ENCODE measurements around the gene MCHR2. TPM values are rescaled to one million over a fixed set of nuclear protein-coding genes. Genes with fewer than 3 reads are reported as not detected.

Gene MCHR2
- total RNA-seq, 2 experiments from 2014 or later, result not detected

DNA sequence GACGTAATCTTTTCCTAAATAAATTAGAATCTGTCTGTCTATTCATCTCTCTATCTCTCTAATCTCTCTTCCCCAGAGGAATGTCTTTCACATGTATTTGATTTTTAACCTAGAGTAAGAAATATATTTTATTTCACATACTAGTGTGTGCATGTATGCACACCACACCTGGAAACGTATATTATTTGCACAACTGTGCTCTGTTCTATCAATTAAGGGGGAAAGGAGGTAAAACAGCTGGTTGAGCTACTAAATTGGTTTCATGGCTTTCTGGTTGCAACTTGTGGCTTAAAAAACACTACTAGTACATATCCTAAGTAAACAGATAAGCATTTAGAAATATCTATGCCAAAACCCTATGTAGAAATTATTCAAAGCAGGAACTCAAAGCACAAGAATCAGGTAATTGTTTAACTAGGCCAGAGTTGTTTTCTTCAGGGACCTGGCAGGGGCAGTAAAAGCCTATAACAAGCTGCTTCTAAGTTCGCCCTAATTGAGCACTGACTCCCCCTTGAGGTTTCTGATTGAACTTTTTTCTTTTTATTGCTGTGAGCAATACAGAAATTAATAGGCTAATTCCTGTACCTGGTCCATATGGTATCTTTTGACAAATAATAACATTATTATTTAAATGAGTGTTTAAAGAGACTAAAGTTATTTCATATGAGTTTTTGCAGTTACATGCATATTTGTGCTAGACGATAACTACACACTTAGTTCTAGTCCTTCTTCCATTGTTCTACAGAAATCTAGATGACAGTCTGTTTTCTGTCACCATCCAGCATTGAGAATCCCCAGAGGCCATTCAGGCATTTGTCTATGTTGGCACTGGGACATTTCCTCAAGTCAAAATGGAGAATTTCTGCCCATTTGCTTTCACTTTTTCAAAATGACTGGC is 88.6 kb downstream of the MCHR2 start:
- H3K9me3 ChIP-seq (ENCODE audit: control insufficient read depth in 1 of 2, insufficient read depth in 1 of 2, low read length in 2 of 2), result no peaks in the 10 kb centered on the region
- Mint-ChIP-seq H3K27ac (no peak overlapping the region), H3K36me3 (ENCODE audit: low read depth) (no peaks in the 10 kb centered on the region), H3K27me3 (peaks cover 19% of the 10 kb centered on the region), H3K9me3 (no peaks in the 10 kb centered on the region), H3K4me1 (ENCODE audit: low read depth) (no peaks in the 10 kb centered on the region), H3K4me3 (no peak overlapping the region)
- no peaks in the 10 kb centered on the region for H3K4me1 ChIP-seq (ENCODE audit: insufficient read depth, low read length)
- DNase-seq, result peak in 4 of 14 experiments; percentile 3 to 33 (median 23)
- H3K27me3 ChIP-seq (ENCODE audit: control insufficient read depth in 1 of 2, insufficient read depth in 2 of 2, low read length in 2 of 2), result no peaks in the 10 kb centered on the region
- TF ChIP-seq, protein P1, sequence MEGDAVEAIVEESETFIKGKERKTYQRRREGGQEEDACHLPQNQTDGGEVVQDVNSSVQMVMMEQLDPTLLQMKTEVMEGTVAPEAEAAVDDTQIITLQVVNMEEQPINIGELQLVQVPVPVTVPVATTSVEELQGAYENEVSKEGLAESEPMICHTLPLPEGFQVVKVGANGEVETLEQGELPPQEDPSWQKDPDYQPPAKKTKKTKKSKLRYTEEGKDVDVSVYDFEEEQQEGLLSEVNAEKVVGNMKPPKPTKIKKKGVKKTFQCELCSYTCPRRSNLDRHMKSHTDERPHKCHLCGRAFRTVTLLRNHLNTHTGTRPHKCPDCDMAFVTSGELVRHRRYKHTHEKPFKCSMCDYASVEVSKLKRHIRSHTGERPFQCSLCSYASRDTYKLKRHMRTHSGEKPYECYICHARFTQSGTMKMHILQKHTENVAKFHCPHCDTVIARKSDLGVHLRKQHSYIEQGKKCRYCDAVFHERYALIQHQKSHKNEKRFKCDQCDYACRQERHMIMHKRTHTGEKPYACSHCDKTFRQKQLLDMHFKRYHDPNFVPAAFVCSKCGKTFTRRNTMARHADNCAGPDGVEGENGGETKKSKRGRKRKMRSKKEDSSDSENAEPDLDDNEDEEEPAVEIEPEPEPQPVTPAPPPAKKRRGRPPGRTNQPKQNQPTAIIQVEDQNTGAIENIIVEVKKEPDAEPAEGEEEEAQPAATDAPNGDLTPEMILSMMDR (IDR thresholded peaks at IDR 0.05), result no peak
- intact Hi-C loops (cut with DNase I, micrococcal nuclease), result no loop called here
- ChIA-PET CTCF (no interaction called here), POLR2A (no interaction called here)
- H3K4me3 ChIP-seq (ENCODE audit: low read length), result no peak overlapping the region
- no peak for ATAC-seq (ENCODE audit: poor library complexity)
- H3K36me3 ChIP-seq (ENCODE audit: insufficient read depth, low read length), result no peaks in the 10 kb centered on the region
- no peak overlapping the region for H3K27ac ChIP-seq (ENCODE audit: low read depth in 1 of 2, low read length in 2 of 2)

DNA sequence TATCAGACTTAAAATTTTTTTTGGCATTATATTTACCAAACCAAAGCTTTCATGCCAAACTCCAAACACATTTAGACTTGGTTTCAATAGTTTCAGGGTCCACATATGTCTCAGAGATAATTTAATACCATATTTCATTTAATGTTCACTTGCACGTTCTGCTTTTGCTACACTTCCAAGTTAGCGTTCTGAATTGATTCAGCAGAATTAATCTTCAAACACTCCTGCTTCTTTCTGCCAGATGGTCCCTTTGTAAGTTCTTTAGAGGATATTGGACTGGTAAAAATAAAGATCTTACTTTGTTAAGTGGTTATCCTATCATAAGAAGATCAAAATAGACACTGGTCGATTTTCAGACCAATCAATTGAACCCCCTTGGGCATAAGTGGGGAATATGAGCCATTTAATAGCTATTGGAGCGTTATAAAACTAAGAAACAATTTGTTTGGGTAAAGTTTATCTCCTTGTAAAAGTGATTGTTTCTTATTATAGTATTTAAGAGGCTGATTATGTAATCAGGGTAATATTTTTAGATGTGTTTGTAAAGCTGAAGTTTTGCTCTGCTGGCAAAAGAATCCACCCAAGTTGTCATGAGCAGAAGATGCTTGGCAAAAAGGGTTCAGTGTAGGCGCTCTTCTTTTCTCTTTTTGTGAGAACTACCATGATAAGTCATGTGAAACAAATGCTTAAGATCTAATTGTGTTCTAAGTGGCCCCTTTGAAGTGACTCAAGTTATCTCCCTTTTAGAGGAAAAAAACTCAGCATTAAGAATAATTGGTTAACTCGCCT is 92.2 kb downstream of the MCHR2 start:
- CTCF ChIA-PET, result no interaction called here
- Mint-ChIP-seq H3K4me1 (ENCODE audit: low read depth) (no peaks in the 10 kb centered on the region), H3K4me3 (no peak overlapping the region), H3K27me3 (peaks cover 32% of the 10 kb centered on the region), H3K36me3 (ENCODE audit: low read depth) (no peaks in the 10 kb centered on the region), H3K9me3 (no peaks in the 10 kb centered on the region), H3K27ac (no peak overlapping the region)
- Histone ChIP-seq H3K4me3 (ENCODE audit: low read length) (no peak overlapping the region), H3K36me3 (ENCODE audit: insufficient read depth, low read length) (no peaks in the 10 kb centered on the region), H3K27me3 (ENCODE audit: control insufficient read depth in 1 of 2, insufficient read depth in 2 of 2, low read length in 2 of 2) (no peaks in the 10 kb centered on the region), H3K27ac (ENCODE audit: low read depth in 1 of 2, low read length in 2 of 2) (no peak overlapping the region), H3K9me3 (ENCODE audit: control insufficient read depth in 1 of 2, insufficient read depth in 1 of 2, low read length in 2 of 2) (no peaks in the 10 kb centered on the region), H3K4me1 (ENCODE audit: insufficient read depth, low read length) (no peaks in the 10 kb centered on the region)
- POLR2A ChIA-PET, result no interaction called here
- intact Hi-C loops (cut with DNase I, micrococcal nuclease), result no loop called here
- no peak for DNase-seq
- TF ChIP-seq, protein P1 (IDR thresholded peaks at IDR 0.05), result no peak
- no peak for ATAC-seq (ENCODE audit: poor library complexity)

- no peaks in the 10 kb centered on the region for H3K27me3 ChIP-seq (ENCODE audit: control insufficient read depth in 1 of 2, insufficient read depth in 2 of 2, low read length in 2 of 2)
- H3K4me1 ChIP-seq (ENCODE audit: insufficient read depth, low read length), result no peaks in the 10 kb centered on the region
- Mint-ChIP-seq H3K27ac (no peak overlapping the region), H3K4me3 (no peak overlapping the region), H3K36me3 (ENCODE audit: low read depth) (no peaks in the 10 kb centered on the region), H3K9me3 (no peaks in the 10 kb centered on the region), H3K27me3 (peaks cover 41% of the 10 kb centered on the region), H3K4me1 (ENCODE audit: low read depth) (no peaks in the 10 kb centered on the region)
- no peak for DNase-seq
- CTCF ChIA-PET, result no interaction called here
- TF ChIP-seq, protein P1 (IDR thresholded peaks at IDR 0.05), result no peak
- POLR2A ChIA-PET, result no interaction called here
- no peak overlapping the region for H3K4me3 ChIP-seq (ENCODE audit: low read length)
- H3K9me3 ChIP-seq (ENCODE audit: control insufficient read depth in 1 of 2, insufficient read depth in 1 of 2, low read length in 2 of 2), result no peaks in the 10 kb centered on the region
- H3K27ac ChIP-seq (ENCODE audit: low read depth in 1 of 2, low read length in 2 of 2), result no peak overlapping the region
- no peak for ATAC-seq (ENCODE audit: poor library complexity)
- no peaks in the 10 kb centered on the region for H3K36me3 ChIP-seq (ENCODE audit: insufficient read depth, low read length)
- intact Hi-C loops (cut with DNase I, micrococcal nuclease), result no loop called here
Measured at GRCh38 chr6:99894815-99895214, 99.2 kb downstream of the MCHR2 start.
